Epithelial cell of prostate (primary cell): ENCODE results near the gene DOCK9.

Experiments
- DNase-seq: peaks from one replicate; pipeline ENCODE4 v3.0.0-alpha.2; 2011; ENCODE audit warnings: low read depth, low spot score
- H3K27ac ChIP-seq: fragments of 450-650 bp; 2 replicates; pipeline ENCODE4 v1.5.1; 2017; ENCODE audit warnings: mild to moderate bottlenecking

Gene DOCK9

DNA sequence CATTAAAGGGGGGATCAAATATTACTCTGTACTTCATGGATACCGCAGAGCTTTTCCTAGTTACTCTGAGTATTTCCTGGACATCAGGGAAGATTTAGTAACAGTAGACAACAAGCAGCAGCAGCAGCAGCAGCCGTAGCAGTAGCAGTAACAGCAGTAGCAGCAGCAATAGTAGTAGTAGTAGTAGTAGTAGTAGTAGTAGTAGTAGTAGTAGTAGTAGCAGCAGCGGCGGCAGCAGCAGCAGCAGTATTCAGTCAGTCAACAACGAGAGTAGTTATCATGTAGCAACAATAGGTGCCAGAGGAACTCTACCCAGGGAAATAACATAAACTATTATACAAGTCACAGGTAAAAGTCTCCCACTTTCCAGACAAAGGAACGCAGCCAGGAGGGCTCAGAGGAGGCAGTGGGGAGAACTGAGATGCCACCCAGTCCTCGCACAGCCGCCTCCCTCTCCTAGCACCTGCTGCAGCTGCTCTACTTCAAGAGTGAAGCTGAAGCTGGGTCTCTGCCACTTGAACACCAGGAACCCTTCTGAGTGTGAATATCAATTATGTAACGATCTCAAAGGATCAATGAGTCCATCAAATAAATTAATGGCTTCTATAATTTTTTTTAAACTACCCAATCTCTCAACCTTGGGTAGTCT is 1.3 kb upstream of the DOCK9 start:
- peak overlapping the region; percentile 90 for H3K27ac ChIP-seq
- DNase-seq: no peak

DNA sequence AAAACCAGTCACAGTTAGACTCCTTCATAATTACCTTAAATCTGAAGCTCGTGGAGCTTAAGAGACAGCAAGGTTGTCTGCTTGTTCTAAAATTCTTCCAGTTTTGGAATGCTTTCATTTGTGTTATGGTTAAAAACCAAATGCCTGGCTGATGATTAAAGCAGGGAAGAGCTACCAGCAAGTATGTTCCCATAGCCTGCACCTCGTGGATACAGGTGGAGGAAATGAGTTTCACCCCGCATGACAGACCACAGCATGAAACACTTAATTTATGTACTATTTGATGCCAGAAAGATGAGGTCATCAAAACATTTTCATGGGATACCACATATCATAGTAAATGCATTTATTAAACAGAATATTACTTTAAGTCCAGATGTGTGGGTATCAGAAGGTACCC is 416 bp upstream of the DOCK9 start:
- peak; percentile 87 for DNase-seq
- H3K27ac ChIP-seq: peak overlapping the region; percentile 90

DNA sequence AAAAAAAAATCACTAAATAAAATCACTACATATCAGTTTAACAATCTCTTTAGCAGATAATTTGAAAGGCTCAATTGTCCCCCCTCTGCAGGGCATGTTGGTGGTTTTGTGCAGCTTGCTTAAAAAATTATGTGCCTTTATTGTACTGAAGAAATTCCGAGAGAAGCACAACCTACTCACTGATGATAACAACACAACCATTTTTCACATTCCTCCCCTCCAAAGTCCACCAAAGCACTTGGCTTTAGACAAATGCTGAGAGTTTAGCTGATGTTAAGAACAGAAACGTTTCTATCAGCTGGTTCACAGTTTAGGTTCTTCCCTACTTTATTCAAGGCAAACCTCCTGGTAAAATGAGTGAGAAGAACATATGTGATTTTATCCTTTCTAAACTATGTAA is 923 bp downstream of the DOCK9 start:
- peak overlapping the region; percentile 90 for H3K27ac ChIP-seq

DNA sequence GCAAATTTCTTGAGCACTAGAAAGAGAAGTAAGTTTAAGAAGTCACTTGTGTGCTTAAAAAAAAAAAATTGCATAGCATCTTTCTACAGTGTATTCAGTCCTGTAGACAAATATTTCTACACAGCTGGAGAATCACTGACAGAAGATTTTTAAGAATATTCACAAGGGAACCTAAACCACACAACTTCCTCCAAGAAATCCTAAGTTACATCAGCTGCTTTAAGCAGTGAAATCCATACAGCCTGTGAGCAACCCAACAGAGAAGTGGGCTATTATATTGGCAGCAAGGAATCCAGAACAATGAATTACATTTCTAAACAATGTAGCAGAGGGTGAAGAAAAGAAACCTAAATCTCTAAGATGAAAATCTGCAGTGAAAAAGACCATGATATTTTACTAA is 1.5 kb downstream of the DOCK9 start:
- H3K27ac ChIP-seq: peak overlapping the region; percentile 90
- DNase-seq: no peak

More for the DNA sequence above, 923 bp downstream of the DOCK9 start:
- no peak for DNase-seq

DNA sequence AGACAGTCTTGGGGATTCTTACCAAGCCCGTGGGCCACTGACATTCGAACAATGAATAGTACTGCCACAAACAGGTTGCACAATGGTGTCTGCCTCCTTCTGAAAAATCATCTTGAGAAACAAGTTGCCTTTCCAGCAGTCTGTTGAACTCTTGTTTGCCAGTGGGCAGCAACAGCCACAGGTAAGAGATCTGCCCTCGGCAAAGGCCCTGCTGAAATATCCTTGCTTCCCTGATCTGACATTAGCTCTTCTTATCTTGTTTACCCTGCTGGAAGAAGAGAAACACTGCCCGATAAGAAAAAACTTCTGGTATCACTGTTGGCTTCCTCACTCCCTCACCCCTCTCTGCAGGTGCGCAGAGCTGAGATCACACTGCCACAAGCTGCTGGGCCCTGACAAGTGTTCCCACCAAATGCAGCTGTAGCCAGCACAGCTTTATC is 2.0 kb downstream of the DOCK9 start:
- peak overlapping the region; percentile 90 for H3K27ac ChIP-seq
- no peak for DNase-seq

DNA sequence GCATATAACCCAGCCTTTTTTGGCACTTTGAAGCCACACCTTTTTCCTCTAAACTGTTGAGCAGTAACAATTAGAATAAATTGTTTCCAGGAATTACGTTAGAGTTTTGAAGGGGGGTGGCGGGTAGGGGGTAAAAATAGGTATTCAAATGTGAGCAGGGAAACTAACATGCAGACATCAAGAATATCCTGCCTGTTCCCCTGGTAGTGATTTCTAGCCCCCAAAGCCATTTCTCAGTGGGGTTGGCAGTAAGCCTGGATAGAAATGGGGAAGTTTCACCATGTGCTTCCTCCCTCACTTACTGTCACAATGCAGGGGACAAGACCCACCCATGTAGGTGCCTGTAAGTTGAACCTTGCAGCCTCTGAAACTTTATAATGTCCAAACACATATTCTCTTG is 3.8 kb downstream of the DOCK9 start:
- DNase-seq: no peak
- no peak overlapping the region for H3K27ac ChIP-seq

DNA sequence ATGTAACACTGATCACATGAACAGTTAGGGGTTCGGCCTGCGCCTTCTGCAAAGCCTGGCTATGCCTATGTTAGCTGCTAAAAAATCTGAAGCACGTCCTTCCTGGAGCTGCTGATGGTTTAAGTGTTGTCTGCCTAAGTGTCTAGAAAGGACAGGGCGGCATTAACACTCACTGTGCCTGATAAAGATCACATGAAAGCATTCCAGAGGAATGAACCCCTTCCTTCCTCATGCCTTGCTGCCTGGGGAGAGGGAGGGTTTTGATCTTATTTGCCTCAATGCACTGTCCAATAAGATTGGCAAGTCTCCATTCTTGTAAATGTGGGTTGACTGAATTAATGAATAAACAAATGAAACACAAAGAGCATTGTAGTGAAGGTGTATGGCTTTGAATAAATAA is 5.2 kb downstream of the DOCK9 start:
- peak overlapping the region; percentile 60 for H3K27ac ChIP-seq
- DNase-seq: peak; percentile 67

DNA sequence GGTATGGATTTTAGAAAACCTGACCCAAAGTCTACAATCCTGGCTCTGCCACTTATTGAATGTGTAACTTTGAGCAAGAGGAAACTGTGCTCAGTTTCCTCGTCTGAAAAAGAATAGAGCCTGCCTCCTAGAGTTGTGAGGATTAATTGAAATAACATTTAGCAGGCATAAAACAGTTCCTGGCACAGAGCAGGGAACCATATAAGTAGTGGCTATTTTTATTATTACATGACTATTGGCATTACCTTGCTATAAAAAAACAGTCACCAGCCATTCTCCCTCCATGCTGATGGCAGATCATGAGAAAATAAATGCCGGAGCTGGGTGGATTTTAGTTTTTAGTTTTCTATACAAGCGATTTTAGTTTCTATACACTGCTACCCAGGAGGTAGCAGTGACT is 5.8 kb downstream of the DOCK9 start:
- no peak for DNase-seq
- H3K27ac ChIP-seq: peak overlapping the region; percentile 60

DNA sequence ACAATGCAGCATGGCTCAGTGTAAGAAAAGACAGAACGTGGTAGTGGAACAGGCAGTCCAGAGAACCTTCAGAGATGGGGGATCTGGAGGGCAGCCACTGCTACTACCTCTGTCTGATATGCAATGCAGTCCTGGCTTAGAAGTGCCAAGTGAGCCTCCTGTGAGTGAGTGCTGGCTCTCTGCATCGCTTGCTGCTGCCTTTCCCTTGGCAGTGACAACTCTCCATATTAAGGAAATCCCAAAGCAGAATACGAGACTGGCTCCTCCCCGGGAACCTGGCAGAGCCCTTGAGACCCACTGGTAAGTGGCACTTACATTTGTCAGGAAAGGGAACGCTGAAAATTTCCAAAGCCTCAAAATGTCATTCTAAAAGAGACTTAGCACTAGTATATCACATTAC is 7.5 kb downstream of the DOCK9 start:
- H3K27ac ChIP-seq: no peak overlapping the region
- DNase-seq: no peak

DNA sequence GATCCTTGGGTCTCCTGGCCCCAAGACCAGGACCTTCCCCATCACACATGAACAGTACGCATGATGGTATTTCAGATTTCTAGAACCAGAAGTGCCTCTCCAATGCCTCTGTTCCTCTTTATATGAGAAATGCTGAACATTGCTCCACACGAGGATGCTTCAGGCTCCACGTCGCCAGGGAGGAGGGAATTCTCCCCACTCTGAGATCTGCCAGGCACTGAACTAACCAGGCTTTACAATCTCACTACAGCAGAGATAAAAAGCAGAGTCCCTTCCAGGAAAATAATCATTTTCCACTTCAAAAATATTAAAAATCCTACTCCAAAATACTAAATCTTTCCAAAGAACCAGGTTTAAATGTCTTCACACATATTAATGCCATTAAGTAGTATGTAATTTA is 10.4 kb downstream of the DOCK9 start:
- no peak for DNase-seq
- H3K27ac ChIP-seq: no peak overlapping the region

DNA sequence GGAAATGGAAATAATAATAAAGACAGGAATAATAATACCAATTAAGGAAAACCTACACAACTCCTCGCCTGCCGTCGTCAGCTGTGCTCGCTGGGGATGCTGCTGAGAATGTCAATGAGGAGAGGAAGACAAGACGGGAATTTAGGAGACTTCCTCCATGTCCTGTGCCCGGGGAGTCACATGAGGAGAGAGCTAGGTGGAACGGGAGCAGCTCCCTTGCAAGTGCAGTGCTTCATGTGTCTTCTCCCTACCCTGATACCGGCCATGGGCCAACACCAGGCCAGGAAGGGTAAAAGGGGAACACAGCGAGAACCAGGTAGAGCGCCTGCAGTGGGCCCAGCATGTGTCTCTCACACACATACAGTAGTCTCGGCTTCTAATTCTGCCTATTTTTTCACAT is 11.8 kb downstream of the DOCK9 start:
- no peak for DNase-seq
- no peak overlapping the region for H3K27ac ChIP-seq

DNA sequence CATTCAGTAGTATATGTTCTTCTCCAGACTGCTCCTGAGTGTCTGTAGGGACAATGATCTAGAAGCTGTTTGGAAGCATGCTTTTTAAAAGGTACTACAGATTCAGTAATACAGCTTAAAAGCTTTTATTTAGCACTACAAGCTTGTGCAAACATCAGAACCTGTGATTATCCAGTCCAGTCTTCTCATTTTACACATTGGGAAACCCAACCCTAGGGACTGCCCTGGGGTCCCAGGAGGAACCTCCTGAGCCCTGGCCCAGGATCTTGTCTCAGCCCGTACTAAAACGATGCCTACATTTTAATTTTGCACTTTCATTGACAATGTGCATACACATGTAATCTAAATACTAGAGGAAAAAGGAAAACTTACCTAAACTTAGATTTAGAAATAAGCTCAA is 12.5 kb downstream of the DOCK9 start:
- H3K27ac ChIP-seq: no peak overlapping the region
- DNase-seq: no peak

DNA sequence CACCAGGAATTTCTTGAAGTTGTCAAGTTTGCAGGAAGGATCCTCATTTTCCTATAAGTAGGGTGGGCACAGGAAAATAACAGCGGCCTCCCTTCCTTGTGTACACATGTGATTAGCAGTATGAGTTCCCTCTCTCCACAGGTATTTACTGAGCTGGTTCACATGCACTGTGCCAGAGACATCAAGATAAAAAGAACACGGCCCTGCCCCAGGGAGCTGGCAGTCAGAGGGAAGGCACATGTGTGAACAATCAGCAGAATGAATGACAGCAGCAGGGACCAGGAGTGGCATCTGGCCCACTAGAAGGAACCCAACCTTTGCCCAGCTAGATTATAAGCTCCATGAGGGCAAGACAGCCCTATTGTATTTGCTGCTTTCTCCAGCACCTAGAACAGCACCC is 13.9 kb downstream of the DOCK9 start:
- H3K27ac ChIP-seq: no peak overlapping the region
- DNase-seq: no peak

DNA sequence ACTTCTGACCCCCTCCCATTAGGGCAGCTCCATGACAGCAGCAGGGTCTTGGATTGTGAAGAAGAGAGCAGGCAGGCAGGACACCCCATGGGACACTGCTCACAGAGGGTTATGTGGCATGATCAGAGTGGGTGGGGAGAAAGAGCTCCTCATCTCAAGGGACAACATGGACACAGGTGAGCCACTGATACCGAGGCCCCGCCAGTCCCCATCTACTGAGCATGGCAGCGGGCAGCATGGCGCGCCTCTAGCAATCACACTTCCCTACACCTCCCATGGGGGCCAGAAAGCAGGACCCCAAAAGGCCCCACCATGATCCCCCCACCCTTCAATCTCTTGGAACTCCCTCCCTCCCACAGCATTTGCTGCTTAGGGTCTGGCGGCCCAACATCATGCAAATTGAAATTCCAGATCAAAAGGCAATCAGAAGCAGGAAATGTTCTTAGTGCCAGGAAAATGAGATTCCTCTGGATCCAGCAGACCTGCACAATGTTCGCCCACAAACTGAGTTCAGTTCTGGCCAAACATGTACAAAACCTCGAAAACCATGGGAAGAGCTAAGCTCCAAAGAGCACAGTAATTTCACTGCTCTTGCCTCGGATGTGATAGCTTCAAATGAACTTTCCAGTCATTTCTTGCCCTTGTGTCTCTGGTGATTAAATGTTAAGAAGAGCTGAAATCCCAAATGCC is 14.8 kb downstream of the DOCK9 start:
- no peak overlapping the region for H3K27ac ChIP-seq
- no peak for DNase-seq

DNA sequence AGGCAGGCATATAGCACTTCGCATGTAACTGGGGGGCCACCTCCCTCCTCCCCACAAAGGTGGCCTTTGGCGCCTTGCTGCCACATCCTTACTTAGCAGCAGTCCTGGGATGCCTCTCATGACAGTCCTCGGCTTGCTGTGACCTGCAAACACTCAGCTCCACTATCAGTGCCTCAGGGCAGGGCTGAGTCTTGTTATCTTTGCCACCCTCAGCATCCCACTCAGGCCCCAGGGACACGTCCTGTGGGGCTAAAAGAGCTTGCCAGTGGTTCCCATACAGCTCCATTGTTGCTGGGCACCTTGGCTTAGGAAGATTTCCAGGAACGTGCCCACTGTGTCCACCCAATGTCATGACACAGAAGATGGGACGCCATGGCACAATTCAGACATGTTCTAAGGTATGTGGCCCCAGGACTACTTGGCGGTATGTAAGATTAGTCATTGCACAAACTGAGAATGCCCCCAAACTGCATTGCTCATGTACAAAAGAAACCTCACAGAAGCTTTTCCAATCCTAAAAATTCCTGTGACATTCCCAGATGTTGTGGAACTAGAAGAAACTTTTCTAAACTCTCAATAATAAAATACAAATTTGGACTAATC is 16.3 kb downstream of the DOCK9 start:
- DNase-seq: no peak
- no peak overlapping the region for H3K27ac ChIP-seq

DNA sequence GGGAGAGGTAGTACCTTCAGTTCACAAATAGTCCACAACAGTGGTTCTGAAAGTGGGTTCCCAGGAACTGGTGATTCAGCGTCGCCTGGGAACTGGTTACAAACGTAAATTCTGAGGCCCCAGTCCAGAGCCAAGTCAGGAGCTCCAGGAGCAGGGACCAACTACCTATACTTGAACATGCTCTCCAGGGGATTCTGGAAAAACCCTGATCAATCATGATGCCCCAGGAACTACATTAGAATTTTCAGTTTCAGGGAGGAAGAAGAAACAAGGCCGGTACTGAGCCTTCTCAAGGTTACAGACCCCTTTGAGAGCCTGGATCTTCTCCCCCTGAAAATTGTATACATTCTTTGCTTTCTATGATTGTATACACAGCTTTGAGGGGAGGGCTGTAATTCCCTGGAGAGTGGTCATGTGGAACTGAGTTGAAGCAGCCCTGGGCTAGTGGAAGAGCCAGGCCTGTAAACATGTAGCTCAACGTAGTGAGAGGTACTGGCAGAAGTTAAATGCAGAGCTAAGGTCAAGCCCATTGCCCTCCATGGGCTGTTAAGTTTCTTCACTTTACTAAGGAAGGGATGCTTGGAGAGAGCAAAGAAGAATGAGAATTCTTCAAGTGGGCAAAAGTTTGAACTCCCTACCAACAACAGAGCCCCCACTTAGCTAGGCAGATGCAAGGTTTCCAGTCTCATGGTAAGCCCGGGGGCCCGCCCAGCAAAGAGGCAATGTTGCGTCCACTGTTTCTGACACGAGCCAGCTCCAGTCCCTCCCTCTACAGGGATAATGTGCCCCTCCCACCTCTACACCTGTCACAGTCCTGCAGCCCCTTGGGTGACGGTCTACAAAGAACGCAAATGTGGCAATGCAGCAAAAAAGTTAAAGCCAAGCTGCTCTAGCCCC is 17.0 kb downstream of the DOCK9 start:
- DNase-seq: no peak
- no peak overlapping the region for H3K27ac ChIP-seq

DNA sequence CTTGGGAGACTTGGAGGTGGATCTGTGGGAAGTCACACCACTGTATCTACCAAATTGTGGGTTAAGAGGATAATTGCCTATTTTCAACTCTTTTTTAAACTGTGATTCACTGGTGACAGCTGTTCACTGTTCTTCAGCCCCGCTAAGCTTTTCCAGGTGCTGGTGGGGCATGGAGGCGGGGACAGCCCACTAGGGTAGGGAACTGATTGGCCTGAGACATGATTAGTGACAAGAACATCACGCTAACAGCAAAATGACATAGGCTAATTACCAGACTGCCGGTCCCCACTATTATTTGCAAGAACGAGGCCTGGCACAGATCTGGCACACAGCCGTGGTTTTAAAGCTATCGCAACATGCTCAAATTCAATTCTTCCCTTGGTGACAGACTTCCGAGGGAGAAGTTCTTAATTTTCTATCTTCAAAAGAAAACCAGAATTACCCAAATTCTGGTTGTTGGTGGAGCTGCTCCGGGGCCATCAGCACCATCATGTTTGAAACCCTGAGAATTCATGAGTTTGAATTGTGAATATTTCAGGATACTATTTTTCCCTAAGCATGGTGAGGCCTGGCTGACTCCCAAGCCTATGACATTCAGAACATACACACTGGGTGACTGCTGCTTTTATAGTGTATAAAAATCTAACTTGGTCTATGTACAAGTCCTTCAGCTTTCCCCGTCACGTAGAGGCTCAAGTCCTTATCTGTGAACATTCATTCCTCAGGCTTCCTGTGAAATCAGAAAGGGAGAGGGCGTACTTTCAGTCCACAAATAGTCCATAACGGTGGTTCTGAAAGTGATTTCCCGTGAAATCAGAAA is 17.9 kb downstream of the DOCK9 start:
- no peak for DNase-seq
- H3K27ac ChIP-seq: no peak overlapping the region

DNA sequence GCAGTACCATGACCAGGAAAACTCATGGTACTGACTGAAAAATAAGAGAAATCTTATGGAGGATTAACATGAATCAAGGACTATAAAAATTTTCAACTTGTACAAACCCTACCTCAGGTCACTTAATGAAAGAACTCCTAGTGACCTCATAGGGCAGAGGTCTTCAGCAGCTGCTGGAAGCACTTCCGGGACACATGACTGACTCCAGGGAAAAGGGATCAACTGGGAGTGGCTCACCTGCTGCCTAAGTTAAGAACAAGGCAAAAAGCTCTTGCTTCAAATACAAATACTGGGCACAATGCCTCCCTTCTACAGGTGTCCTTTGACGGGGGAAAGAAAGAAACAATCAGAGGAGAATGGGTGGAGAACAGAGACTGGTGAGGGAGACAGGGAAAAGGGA is 18.6 kb downstream of the DOCK9 start:
- no peak overlapping the region for H3K27ac ChIP-seq
- DNase-seq: no peak

DNA sequence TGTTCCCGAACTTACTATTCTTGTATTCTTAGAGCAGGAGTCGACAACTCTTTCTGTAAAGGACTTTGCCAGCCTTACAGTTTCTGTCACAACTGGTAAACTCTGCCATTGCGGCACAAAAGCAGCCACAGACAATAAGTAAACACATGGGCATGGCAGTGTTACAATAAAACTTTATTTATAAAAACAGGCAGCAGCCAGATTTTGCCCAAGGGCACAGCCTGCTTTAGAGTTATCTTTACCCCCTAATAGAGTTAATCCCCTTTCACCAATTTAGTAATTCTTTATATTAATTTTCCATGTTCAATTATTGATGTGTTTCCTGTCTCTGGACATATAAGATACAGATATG is 19.4 kb downstream of the DOCK9 start:
- no peak overlapping the region for H3K27ac ChIP-seq
- DNase-seq: no peak
